GM12891 (cell line): ENCODE results near the gene NLRP7.

ENCODE experiments used
- POLR2A ChIP-seq: IDR thresholded peaks from 2 replicates; pipeline ENCODE4 v1.6.1; 2011; ENCODE audit warnings: low read depth, low read length, control low read depth
- POLR2AphosphoS5 ChIP-seq: IDR thresholded peaks from 2 replicates; pipeline ENCODE4 v1.6.1; 2011; ENCODE audit warnings: low read depth, low read length, control low read depth
- POU2F2 ChIP-seq: IDR thresholded peaks from 2 replicates; pipeline ENCODE4 v1.6.1; 2011; ENCODE audit warnings: low read depth, mild to moderate bottlenecking, control low read depth, low read length, moderate library complexity
- TAF1 ChIP-seq: IDR thresholded peaks from 2 replicates; pipeline ENCODE4 v1.6.1; 2011; ENCODE audit warnings: low read depth, low read length, control low read depth

DNA sequence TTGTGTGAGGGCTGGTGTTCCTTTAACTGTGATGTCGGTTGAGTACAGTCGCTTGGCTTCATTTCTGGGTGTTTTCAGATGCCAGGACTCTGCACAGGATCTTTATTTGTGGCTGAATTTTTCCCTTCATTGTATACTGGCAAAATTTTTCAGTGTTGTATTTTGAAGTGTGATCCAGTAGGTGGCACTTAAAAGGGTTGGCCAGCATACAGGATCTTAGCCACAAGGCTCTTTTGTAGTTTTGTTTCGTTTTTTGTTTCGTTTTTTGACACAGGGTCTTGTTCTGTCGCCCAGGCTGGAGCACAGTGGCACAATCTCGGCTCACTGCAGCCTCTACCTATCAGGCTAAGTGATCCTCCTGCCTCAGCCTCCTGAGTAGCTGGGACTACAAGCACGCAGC, 64.6 kb downstream of the NLRP7 start:
- no peak for TF ChIP-seq POLR2A
- no peak for TF ChIP-seq POLR2AphosphoS5
- TF ChIP-seq TAF1: 0 out of 2 replicates have a peak, but pooled peaks have one; percentile 20
- no peak for TF ChIP-seq POU2F2
